ENCODE measurements around the gene MAST4. TPM values are rescaled to one million over a fixed set of nuclear protein-coding genes. Genes with fewer than 3 reads are reported as not detected.

MAST4 gene
- total RNA-seq, 1 experiment from 2014 or later, result 10.9 TPM

DNA sequence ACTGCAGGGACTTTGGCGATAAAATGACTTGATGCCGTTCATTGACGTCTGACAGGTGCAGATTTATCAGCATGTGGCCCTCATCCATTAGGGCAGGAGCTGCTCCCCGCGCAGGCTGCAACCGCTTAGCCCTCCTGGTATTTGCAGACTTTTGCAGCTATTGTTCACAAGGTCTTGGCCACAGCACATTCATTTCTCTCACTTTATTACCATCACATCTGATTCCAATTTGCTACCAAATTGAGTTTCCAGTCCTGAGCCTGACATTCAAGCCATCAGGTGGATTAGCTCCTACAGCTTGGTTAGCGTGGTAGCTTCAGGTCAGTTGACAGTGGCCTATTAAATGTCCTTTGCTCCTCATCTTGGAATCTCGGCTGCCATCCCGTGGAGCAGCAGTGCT is 301.2 kb downstream of the MAST4 start:
- intact Hi-C loops (cut with micrococcal nuclease; ENCODE audit: unreplicated experiment), result no loop called here
- Mint-ChIP-seq H3K9me3 (ENCODE audit: low read depth, unreplicated experiment) (no peaks in the 10 kb centered on the region), H3K27me3 (ENCODE audit: unreplicated experiment) (no peaks in the 10 kb centered on the region), H3K36me3 (ENCODE audit: insufficient read depth, unreplicated experiment) (no peaks in the 10 kb centered on the region), H3K4me3 (ENCODE audit: low read depth, unreplicated experiment) (no peak overlapping the region), H3K4me1 (ENCODE audit: low read depth, unreplicated experiment) (peaks cover 6% of the 10 kb centered on the region), H3K27ac (ENCODE audit: unreplicated experiment) (no peak overlapping the region)
- CTCF ChIA-PET, result no interaction called here
- BruUV-seq (replicated peaks), result no TSS peak
- no peak for DNase-seq
- TF ChIP-seq CTCF (IDR thresholded peaks at IDR 0.05; ENCODE audit: unreplicated experiment), result no peak

DNA sequence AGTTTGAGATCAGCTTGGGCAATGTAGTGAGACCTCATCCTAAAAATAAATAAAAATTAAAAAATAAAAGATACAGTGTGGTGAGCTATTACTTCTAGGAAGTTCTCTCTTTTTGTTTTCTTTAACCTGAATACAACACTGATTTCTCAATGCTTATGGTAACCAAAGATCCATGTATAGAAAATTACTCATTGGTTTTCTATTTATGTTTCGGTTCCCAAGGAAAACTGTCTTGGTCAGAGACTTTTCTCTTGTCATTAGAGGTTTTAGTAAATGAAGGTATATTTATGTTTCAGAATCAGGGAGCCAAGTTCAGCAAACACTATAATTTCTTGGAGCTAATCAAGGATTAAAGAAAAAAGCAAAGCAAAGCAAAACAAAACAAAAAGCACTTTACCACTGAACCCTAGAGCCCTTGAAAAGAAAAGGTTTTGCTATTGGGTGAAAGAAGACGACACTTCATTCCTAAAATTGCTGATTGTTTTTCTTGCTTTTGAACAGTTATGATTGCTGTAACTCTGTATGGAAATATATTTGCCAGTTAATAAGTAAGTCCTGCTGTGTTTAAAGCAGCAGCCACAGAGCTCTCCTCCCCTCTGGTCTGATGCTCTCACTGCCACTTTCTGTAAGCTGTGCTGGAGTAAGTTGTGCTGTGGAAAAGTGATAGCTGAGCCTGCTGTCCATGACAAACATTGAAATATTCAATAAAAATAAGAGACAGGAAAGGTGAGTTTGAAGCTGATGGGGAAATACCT is 302.2 kb downstream of the MAST4 start:
- no peak overlapping the region for H3K4me3 Mint-ChIP-seq (ENCODE audit: low read depth, unreplicated experiment)
- CTCF ChIA-PET, result no interaction called here

DNA sequence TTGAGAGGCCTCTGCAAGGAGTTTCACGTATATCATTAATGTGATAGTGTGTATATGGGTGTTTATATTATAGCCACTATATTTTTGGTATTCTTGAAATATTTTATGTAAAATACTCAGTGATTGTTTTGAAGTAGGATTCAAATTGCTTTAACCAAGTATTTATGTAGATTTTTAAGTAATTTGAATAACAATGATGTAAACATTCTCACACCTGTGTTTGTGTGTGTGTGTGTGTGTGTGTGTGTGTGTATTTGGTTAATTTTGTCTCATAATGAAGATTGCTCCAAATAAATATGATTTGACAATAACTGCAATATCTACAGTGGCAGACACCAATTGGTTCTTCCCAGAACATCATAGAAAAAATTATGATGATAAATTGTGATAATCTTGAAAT is 307.0 kb downstream of the MAST4 start:
- Mint-ChIP-seq H3K4me1 (ENCODE audit: low read depth, unreplicated experiment) (no peaks in the 10 kb centered on the region), H3K9me3 (ENCODE audit: low read depth, unreplicated experiment) (no peaks in the 10 kb centered on the region), H3K27me3 (ENCODE audit: unreplicated experiment) (no peaks in the 10 kb centered on the region), H3K4me3 (ENCODE audit: low read depth, unreplicated experiment) (no peak overlapping the region), H3K27ac (ENCODE audit: unreplicated experiment) (no peak overlapping the region), H3K36me3 (ENCODE audit: insufficient read depth, unreplicated experiment) (no peaks in the 10 kb centered on the region)
- CTCF ChIA-PET, result no interaction called here
- no peak for TF ChIP-seq CTCF (IDR thresholded peaks at IDR 0.05; ENCODE audit: unreplicated experiment)
- intact Hi-C loops (cut with micrococcal nuclease; ENCODE audit: unreplicated experiment), result no loop called here
- no TSS peak for BruUV-seq (replicated peaks)
- DNase-seq, result no peak

More for the DNA sequence above, 302.2 kb downstream of the MAST4 start:
- H3K27ac Mint-ChIP-seq (ENCODE audit: unreplicated experiment), result no peak overlapping the region
- H3K36me3 Mint-ChIP-seq (ENCODE audit: insufficient read depth, unreplicated experiment), result no peaks in the 10 kb centered on the region
- H3K27me3 Mint-ChIP-seq (ENCODE audit: unreplicated experiment), result no peaks in the 10 kb centered on the region
- no peaks in the 10 kb centered on the region for H3K9me3 Mint-ChIP-seq (ENCODE audit: low read depth, unreplicated experiment)
- BruUV-seq (replicated peaks), result no TSS peak
- no peak for TF ChIP-seq CTCF (IDR thresholded peaks at IDR 0.05; ENCODE audit: unreplicated experiment)
- intact Hi-C loops (cut with micrococcal nuclease; ENCODE audit: unreplicated experiment), result no loop called here
- H3K4me1 Mint-ChIP-seq (ENCODE audit: low read depth, unreplicated experiment), result no peaks in the 10 kb centered on the region
- no peak for DNase-seq

DNA sequence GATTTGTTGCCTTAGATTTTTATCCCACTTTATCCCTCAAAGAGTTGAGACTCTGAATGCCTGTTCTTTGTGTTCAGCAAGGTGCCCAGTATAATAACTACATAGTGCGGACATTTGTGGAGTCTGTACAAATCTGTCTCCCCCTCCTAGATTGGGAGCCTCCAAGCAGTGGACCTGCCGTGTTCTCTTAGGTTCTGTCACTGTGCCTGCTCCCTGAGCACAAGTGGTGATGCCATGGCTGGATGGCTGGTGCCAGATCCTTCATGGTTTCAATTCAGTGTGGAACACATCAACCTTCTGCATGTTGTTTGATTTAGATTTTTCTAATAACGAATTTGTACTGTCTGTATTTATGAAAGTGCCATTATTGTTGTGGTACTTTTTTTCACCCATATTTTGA is 307.5 kb downstream of the MAST4 start:
- Mint-ChIP-seq H3K36me3 (ENCODE audit: insufficient read depth, unreplicated experiment) (no peaks in the 10 kb centered on the region), H3K27ac (ENCODE audit: unreplicated experiment) (no peak overlapping the region), H3K9me3 (ENCODE audit: low read depth, unreplicated experiment) (no peaks in the 10 kb centered on the region), H3K4me1 (ENCODE audit: low read depth, unreplicated experiment) (no peaks in the 10 kb centered on the region), H3K27me3 (ENCODE audit: unreplicated experiment) (no peaks in the 10 kb centered on the region), H3K4me3 (ENCODE audit: low read depth, unreplicated experiment) (no peak overlapping the region)
- no peak for DNase-seq
- no TSS peak for BruUV-seq (replicated peaks)
- CTCF ChIA-PET, result no interaction called here
- TF ChIP-seq CTCF (IDR thresholded peaks at IDR 0.05; ENCODE audit: unreplicated experiment), result no peak
- intact Hi-C loops (cut with micrococcal nuclease; ENCODE audit: unreplicated experiment), result no loop called here
